GM12892 (cell line): ENCODE data around the gene GSN.

Experiments
- POLR2A ChIP-seq: IDR thresholded peaks from 2 replicates; pipeline ENCODE4 v1.6.1; 2011; ENCODE audit warnings: low read depth, low read length, control low read depth
- TAF1 ChIP-seq: IDR thresholded peaks from 2 replicates; pipeline ENCODE4 v1.6.1; 2011; ENCODE audit warnings: low read depth, mild to moderate bottlenecking, control low read depth, low read length, borderline replicate concordance

DNA sequence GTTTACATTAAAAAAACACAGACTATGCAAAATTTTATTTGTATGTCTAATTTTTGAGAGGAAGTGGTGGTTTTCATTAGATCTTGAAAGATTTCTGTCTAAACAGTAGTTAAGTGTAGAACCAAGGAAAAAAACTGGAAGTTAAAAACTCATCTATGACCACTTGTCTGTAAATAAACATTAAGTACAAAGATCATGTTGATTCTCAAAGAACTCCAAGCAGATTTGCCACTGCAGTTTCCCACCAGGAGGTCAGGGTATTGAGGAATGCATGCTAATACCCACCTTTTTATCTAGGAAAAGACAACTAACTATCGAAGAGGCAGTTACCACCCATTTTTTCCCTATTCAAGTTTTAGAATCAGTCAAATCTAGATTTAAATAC is 100.2 kb downstream of the GSN start:
- TF ChIP-seq POLR2A (no peak), TAF1 (no peak)
